ENCODE measurements around the gene ADA.

Gene ADA

GRCh38 chr20:44584162-44584561 lies 67.3 kb downstream of the ADA start:
- in situ Hi-C loops (cut with MboI; ENCODE audit: low sequenced_read_pairs): no loop called here

GRCh38 chr20:44583157-44583556 lies 68.3 kb downstream of the ADA start:
- in situ Hi-C loops (cut with MboI; ENCODE audit: low sequenced_read_pairs): no loop called here

- in situ Hi-C loops (cut with MboI; ENCODE audit: low sequenced_read_pairs): no loop called here
These were observed 69.0 kb downstream of the ADA start, which contains the start of gene PKIG for GRCh38 chr20:44582311-44583025. Gene PKIG, plus strand, starts transcription at chr20:44582579. Its CDS starts 31,978 bp downstream, at chr20:44614557.

- in situ Hi-C loops (cut with MboI; ENCODE audit: low sequenced_read_pairs): no loop called here
These were observed 70.0 kb downstream of the ADA start for GRCh38 chr20:44581515-44581914.

GRCh38 chr20:44580581-44581268 lies 70.8 kb downstream of the ADA start:
- in situ Hi-C loops (cut with MboI; ENCODE audit: low sequenced_read_pairs): no loop called here

- in situ Hi-C loops (cut with MboI; ENCODE audit: low sequenced_read_pairs): no loop called here
These were observed 72.0 kb downstream of the ADA start for GRCh38 chr20:44579313-44580081.

- in situ Hi-C loops (cut with MboI; ENCODE audit: low sequenced_read_pairs): no loop called here
These were observed 75.2 kb downstream of the ADA start for GRCh38 chr20:44576297-44576696.

GRCh38 chr20:44574372-44574771 lies 77.1 kb downstream of the ADA start:
- in situ Hi-C loops (cut with MboI; ENCODE audit: low sequenced_read_pairs): no loop called here

GRCh38 chr20:44573501-44573869 lies 78.0 kb downstream of the ADA start:
- in situ Hi-C loops (cut with MboI; ENCODE audit: low sequenced_read_pairs): no loop called here

- in situ Hi-C loops (cut with MboI; ENCODE audit: low sequenced_read_pairs): no loop called here
These were observed 78.7 kb downstream of the ADA start for GRCh38 chr20:44572551-44573500.

- in situ Hi-C loops (cut with MboI; ENCODE audit: low sequenced_read_pairs): no loop called here
These were observed 80.0 kb downstream of the ADA start for GRCh38 chr20:44571362-44571988.

- in situ Hi-C loops (cut with MboI; ENCODE audit: low sequenced_read_pairs): no loop called here
These were observed 81.1 kb downstream of the ADA start for GRCh38 chr20:44570367-44570766.
